GM12874 (cell line): ENCODE data around the gene FAM222A.

ENCODE experiments used
- CTCF ChIP-seq: IDR thresholded peaks from 2 replicates; pipeline ENCODE4 v1.5.1; 2011; ENCODE audit warnings: low read depth, mild to moderate bottlenecking, control low read depth, low read length, moderate library complexity; ENCODE audit not compliant: insufficient read depth

Gene FAM222A

GRCh38 chr12:109713187-109714070 is at the start of gene FAM222A:
Gene FAM222A (plus strand): TSS chr12:109713825. CDS start chr12:109744147, 30,322 bp downstream.
- no peak for TF ChIP-seq CTCF

- TF ChIP-seq CTCF = no peak
Observed at GRCh38 chr12:109664402-109664801, 49.2 kb upstream of the FAM222A start.

- TF ChIP-seq CTCF = no peak
Observed at GRCh38 chr12:109666068-109666467, 47.6 kb upstream of the FAM222A start.

GRCh38 chr12:109670731-109671130 is 42.9 kb upstream of the FAM222A start:
- no peak for TF ChIP-seq CTCF

- TF ChIP-seq CTCF = no peak
Observed at GRCh38 chr12:109671502-109671901, 42.1 kb upstream of the FAM222A start.

- TF ChIP-seq CTCF = no peak
Observed at GRCh38 chr12:109673379-109673778, 40.2 kb upstream of the FAM222A start.

- no peak for TF ChIP-seq CTCF
Observed at GRCh38 chr12:109673884-109674283, 39.7 kb upstream of the FAM222A start.
